CD8-positive, alpha-beta memory T cell (primary cell): ENCODE results near the gene SLBP. TPM values are rescaled to one million over a fixed set of nuclear protein-coding genes. Genes with fewer than 3 reads are reported as not detected.

Experiments
- CTCF ChIA-PET: fragments of 350-600 bp; sonication (Branson Sonifier 250); formaldehyde crosslinking; loops from one replicate; lab custom pipeline; 2021; ENCODE audit warnings: antibody characterized with exemption; lab: Charles Lee
- POLR2A ChIA-PET: fragments of 350-600 bp; sonication (Branson Sonifier 250); formaldehyde crosslinking; loops from one replicate; lab custom pipeline; 2021; ENCODE audit warnings: antibody characterized with exemption; lab: Charles Lee
- DNase-seq, 5 donors: peaks; one replicate each; pipeline versions ENCODE4 v3.0.0 to v3.0.0-alpha.2; 2020 to 2022; ENCODE audit warnings: mixed read lengths in 1 of 5
- H3K27ac ChIP-seq: one replicate; pipeline ENCODE4 v1.7.0; 2013; ENCODE audit warnings: low read depth, mild to moderate bottlenecking, low read length, moderate library complexity
- H3K27me3 ChIP-seq: 2 replicates; pipeline ENCODE4 v1.7.0; 2013; ENCODE audit warnings: low read length, mild to moderate bottlenecking; ENCODE audit not compliant: insufficient read depth, poor library complexity, severe bottlenecking
- H3K36me3 ChIP-seq: 2 replicates; pipeline ENCODE4 v1.7.0; 2013; ENCODE audit warnings: mild to moderate bottlenecking, low read length, moderate library complexity; ENCODE audit not compliant: insufficient read depth
- H3K4me1 ChIP-seq: 2 replicates; pipeline ENCODE4 v1.7.0; 2013; ENCODE audit warnings: mild to moderate bottlenecking, low read length, moderate library complexity; ENCODE audit not compliant: insufficient read depth
- H3K4me3 ChIP-seq: 2 replicates; pipeline ENCODE4 v1.7.0; 2013; ENCODE audit warnings: mild to moderate bottlenecking, low read length
- H3K9me3 ChIP-seq: 2 replicates; pipeline ENCODE4 v1.7.0; 2013; ENCODE audit warnings: mild to moderate bottlenecking, low read length
- H3K27ac Mint-ChIP-seq, 8 donors: one replicate each; pipeline ENCODE4 v1.8.0; 2020 to 2021; ENCODE audit warnings: mixed read lengths in 8 of 8, mild to moderate bottlenecking in 6 of 8, inconsistent platforms in 3 of 8, moderate library complexity in 3 of 8
- H3K27me3 Mint-ChIP-seq, 2 donors: one replicate each; pipeline ENCODE4 v1.8.0; 2020 to 2021; ENCODE audit warnings: mixed read lengths in 2 of 2, mild to moderate bottlenecking in 1 of 2, moderate library complexity in 1 of 2
- H3K36me3 Mint-ChIP-seq, 3 donors: one replicate each; pipeline ENCODE4 v1.8.0; 2020 to 2021; ENCODE audit warnings: mixed read lengths in 3 of 3, inconsistent platforms in 1 of 3, mild to moderate bottlenecking in 1 of 3
- H3K4me1 Mint-ChIP-seq, 3 donors: one replicate each; pipeline ENCODE4 v1.8.0; 2020 to 2021; ENCODE audit warnings: mixed read lengths in 3 of 3, inconsistent platforms in 1 of 3, mild to moderate bottlenecking in 1 of 3
- H3K4me3 Mint-ChIP-seq, 7 donors: one replicate each; pipeline ENCODE4 v1.8.0; 2020 to 2021; ENCODE audit warnings: mixed read lengths in 7 of 7, mild to moderate bottlenecking in 6 of 7, moderate library complexity in 4 of 7, inconsistent platforms in 2 of 7
- H3K9me3 Mint-ChIP-seq, 5 donors: one replicate each; pipeline ENCODE4 v1.8.0; 2020 to 2022; ENCODE audit warnings: mixed read lengths in 5 of 5, mild to moderate bottlenecking in 3 of 5, moderate library complexity in 2 of 5, inconsistent platforms in 1 of 5
- polyA plus RNA-seq: library from polyadenylated mRNA; unstranded; fragments of 300-500 nt; fragmentation: Illumina TruSeq; gene quantifications from one replicate; pipeline ENCODE4 v1.2.3, GENCODE V29; 2021
- total RNA-seq, 2 experiments: library from RNA; stranded (reverse); gene quantifications; one replicate each; pipeline ENCODE4 v1.2.3, GENCODE V29; 2021

The SLBP gene
- total and polyA plus RNA-seq, 3 experiments from 2014 or later, result 71.6 to 164 (median 163) TPM

- H3K4me3 ChIP-seq, result no peak overlapping the region
- Mint-ChIP-seq H3K4me3 (no peak overlapping the region), H3K27me3 (peaks cover 0 to 2% of the 10 kb centered on the region in 2 donors), H3K4me1 (no peaks in the 10 kb centered on the region), H3K36me3 (no peaks in the 10 kb centered on the region), H3K9me3 (no peaks in the 10 kb centered on the region), H3K27ac (peak overlapping the region in 1 of 8 donors; percentile 76)
- CTCF ChIA-PET, result no interaction called here
- no peaks in the 10 kb centered on the region for H3K9me3 ChIP-seq
- POLR2A ChIA-PET, result no interaction called here
- DNase-seq, result no peak
- peaks cover 12% of the 10 kb centered on the region for H3K4me1 ChIP-seq
- H3K36me3 ChIP-seq, result no peaks in the 10 kb centered on the region
- no peaks in the 10 kb centered on the region for H3K27me3 ChIP-seq
- H3K27ac ChIP-seq, result no peak overlapping the region
These were observed 45.0 kb upstream of the SLBP start for GRCh38 chr4:1756893-1757779.

- Mint-ChIP-seq H3K9me3 (no peaks in the 10 kb centered on the region), H3K4me3 (no peak overlapping the region), H3K27ac (no peak overlapping the region), H3K4me1 (no peaks in the 10 kb centered on the region), H3K27me3 (no peaks in the 10 kb centered on the region), H3K36me3 (no peaks in the 10 kb centered on the region)
- no peaks in the 10 kb centered on the region for H3K27me3 ChIP-seq
- no peak overlapping the region for H3K27ac ChIP-seq
- no peaks in the 10 kb centered on the region for H3K36me3 ChIP-seq
- POLR2A ChIA-PET, result no interaction called here
- no peak for DNase-seq
- H3K4me1 ChIP-seq, result peaks cover 12% of the 10 kb centered on the region
- CTCF ChIA-PET, result no interaction called here
- H3K4me3 ChIP-seq, result no peak overlapping the region
- no peaks in the 10 kb centered on the region for H3K9me3 ChIP-seq
These were observed 44.0 kb upstream of the SLBP start for GRCh38 chr4:1756079-1756478.

GRCh38 chr4:1755297-1755696, 43.2 kb upstream of the SLBP start:
- Histone ChIP-seq H3K36me3 (no peaks in the 10 kb centered on the region), H3K27ac (no peak overlapping the region), H3K9me3 (no peaks in the 10 kb centered on the region), H3K4me3 (no peak overlapping the region), H3K27me3 (no peaks in the 10 kb centered on the region), H3K4me1 (peaks cover 12% of the 10 kb centered on the region)
- Mint-ChIP-seq H3K36me3 (no peaks in the 10 kb centered on the region), H3K27me3 (peaks cover 0 to 1% of the 10 kb centered on the region in 2 donors), H3K4me3 (no peak overlapping the region), H3K4me1 (no peaks in the 10 kb centered on the region), H3K27ac (no peak overlapping the region), H3K9me3 (no peaks in the 10 kb centered on the region)
- ChIA-PET CTCF (no interaction called here), POLR2A (no interaction called here)
- no peak for DNase-seq

GRCh38 chr4:1754336-1754735, 42.2 kb upstream of the SLBP start:
- Mint-ChIP-seq H3K4me1 (no peaks in the 10 kb centered on the region), H3K4me3 (no peak overlapping the region), H3K27ac (no peak overlapping the region), H3K27me3 (peaks cover 0 to 1% of the 10 kb centered on the region in 2 donors), H3K36me3 (no peaks in the 10 kb centered on the region), H3K9me3 (no peaks in the 10 kb centered on the region)
- POLR2A ChIA-PET, result no interaction called here
- no peak overlapping the region for H3K4me3 ChIP-seq
- no peak for DNase-seq
- peaks cover 12% of the 10 kb centered on the region for H3K4me1 ChIP-seq
- H3K36me3 ChIP-seq, result no peaks in the 10 kb centered on the region
- H3K9me3 ChIP-seq, result no peaks in the 10 kb centered on the region
- no peak overlapping the region for H3K27ac ChIP-seq
- CTCF ChIA-PET, result interaction anchor here (1.0 kb wide), 1 partner anchor 146 kb away, joined by 3 read pairs; no protein-coding TSS in a partner anchor
- H3K27me3 ChIP-seq, result no peaks in the 10 kb centered on the region

GRCh38 chr4:1753697-1754311, 41.7 kb upstream of the SLBP start:
- no peaks in the 10 kb centered on the region for H3K4me1 Mint-ChIP-seq
- H3K4me1 ChIP-seq, result peaks cover 12% of the 10 kb centered on the region
- DNase-seq, result no peak
- no peak overlapping the region for H3K4me3 Mint-ChIP-seq
- no peak overlapping the region for H3K4me3 ChIP-seq
- no peaks in the 10 kb centered on the region for H3K36me3 Mint-ChIP-seq
- ChIA-PET CTCF (interaction anchor here (1.0 kb wide), 1 partner anchor 146 kb away, joined by 3 read pairs; no protein-coding TSS in a partner anchor), POLR2A (no interaction called here)
- peaks cover 0 to 1% of the 10 kb centered on the region in 2 donors for H3K27me3 Mint-ChIP-seq
- H3K36me3 ChIP-seq, result no peaks in the 10 kb centered on the region
- H3K27ac Mint-ChIP-seq, result no peak overlapping the region
- H3K27me3 ChIP-seq, result no peaks in the 10 kb centered on the region
- H3K27ac ChIP-seq, result no peak overlapping the region
- H3K9me3 ChIP-seq, result no peaks in the 10 kb centered on the region
- no peaks in the 10 kb centered on the region for H3K9me3 Mint-ChIP-seq

GRCh38 chr4:1753294-1753696, 41.2 kb upstream of the SLBP start:
- Histone ChIP-seq H3K4me1 (peaks cover 12% of the 10 kb centered on the region), H3K9me3 (no peaks in the 10 kb centered on the region), H3K36me3 (no peaks in the 10 kb centered on the region), H3K4me3 (no peak overlapping the region), H3K27ac (no peak overlapping the region), H3K27me3 (no peaks in the 10 kb centered on the region)
- Mint-ChIP-seq H3K4me1 (peaks cover 0 to 3% (median 0%) of the 10 kb centered on the region in 3 donors), H3K9me3 (no peaks in the 10 kb centered on the region), H3K27me3 (peaks cover 0 to 1% of the 10 kb centered on the region in 2 donors), H3K36me3 (no peaks in the 10 kb centered on the region), H3K4me3 (no peak overlapping the region), H3K27ac (no peak overlapping the region)
- DNase-seq, result no peak
- CTCF ChIA-PET, result no interaction called here
- POLR2A ChIA-PET, result no interaction called here

- no peak overlapping the region for H3K27ac Mint-ChIP-seq
- Histone ChIP-seq H3K4me1 (peaks cover 12% of the 10 kb centered on the region), H3K27ac (no peak overlapping the region), H3K9me3 (no peaks in the 10 kb centered on the region), H3K27me3 (no peaks in the 10 kb centered on the region), H3K36me3 (no peaks in the 10 kb centered on the region), H3K4me3 (no peak overlapping the region)
- H3K36me3 Mint-ChIP-seq, result no peaks in the 10 kb centered on the region
- H3K4me1 Mint-ChIP-seq, result peaks cover 0 to 3% (median 0%) of the 10 kb centered on the region in 3 donors
- DNase-seq, result no peak
- H3K4me3 Mint-ChIP-seq, result no peak overlapping the region
- CTCF ChIA-PET, result no interaction called here
- POLR2A ChIA-PET, result no interaction called here
- H3K9me3 Mint-ChIP-seq, result no peaks in the 10 kb centered on the region
- H3K27me3 Mint-ChIP-seq, result peaks cover 0 to 1% of the 10 kb centered on the region in 2 donors
These were observed 40.3 kb upstream of the SLBP start for GRCh38 chr4:1752284-1753041.

- ChIA-PET POLR2A (no interaction called here), CTCF (no interaction called here)
- DNase-seq, result no peak
- Mint-ChIP-seq H3K9me3 (no peaks in the 10 kb centered on the region), H3K27me3 (peaks cover 0 to 1% of the 10 kb centered on the region in 2 donors), H3K27ac (no peak overlapping the region), H3K4me1 (peaks cover 0 to 3% (median 0%) of the 10 kb centered on the region in 3 donors), H3K4me3 (no peak overlapping the region), H3K36me3 (no peaks in the 10 kb centered on the region)
- Histone ChIP-seq H3K4me3 (no peak overlapping the region), H3K9me3 (no peaks in the 10 kb centered on the region), H3K36me3 (no peaks in the 10 kb centered on the region), H3K27ac (no peak overlapping the region), H3K27me3 (no peaks in the 10 kb centered on the region), H3K4me1 (peaks cover 12% of the 10 kb centered on the region)
These were observed 39.8 kb upstream of the SLBP start for GRCh38 chr4:1751919-1752283.
